Measurements from ENCODE around the gene DGLUCY.

DNA sequence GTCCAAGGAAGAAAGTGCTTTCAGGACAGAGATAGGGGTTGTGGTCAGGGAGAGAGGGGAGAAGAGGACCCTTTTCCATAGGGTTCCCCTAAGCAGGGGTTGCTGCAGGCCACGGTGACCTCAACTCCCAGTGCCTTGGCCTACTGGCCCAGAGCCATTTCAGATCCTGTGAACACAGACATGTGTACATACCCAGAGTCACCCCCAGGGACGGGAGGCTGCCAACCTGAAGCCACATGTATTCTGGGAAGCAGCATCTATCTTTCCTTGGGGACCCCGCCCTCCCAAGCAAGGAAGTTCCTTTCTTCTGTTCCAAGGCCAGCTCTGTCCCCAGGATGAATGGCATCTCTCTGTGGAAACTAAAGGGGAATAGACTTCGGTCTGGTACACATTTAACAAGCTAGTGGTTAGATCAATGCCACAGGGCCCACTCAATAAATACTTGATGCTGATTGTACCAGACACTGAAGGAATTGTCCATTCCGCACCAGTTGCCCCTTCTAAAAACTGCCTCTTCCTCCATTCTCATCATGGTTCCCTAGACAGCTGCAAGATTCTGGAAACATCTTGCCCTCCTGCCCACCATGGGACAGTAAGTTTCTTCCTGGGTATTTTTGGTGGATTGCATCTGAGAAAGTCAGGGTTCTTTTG lies 25.2 kb upstream of the DGLUCY start:
- TF ChIP-seq CTCF (IDR thresholded peaks at IDR 0.05; ENCODE audit: low read depth, low read length, poor library complexity, severe bottlenecking) = no peak
- TF ChIP-seq EZH2phosphoT487 (IDR thresholded peaks at IDR 0.05; ENCODE audit: borderline replicate concordance, low read length) = no peak
